ENCODE data around the gene LIG4. TPM values are rescaled to one million over a fixed set of nuclear protein-coding genes. Genes with fewer than 3 reads are reported as not detected.

Gene LIG4
- total and polyA plus RNA-seq, 4 donors, result 4.3 to 9.5 (median 5.2) TPM

DNA sequence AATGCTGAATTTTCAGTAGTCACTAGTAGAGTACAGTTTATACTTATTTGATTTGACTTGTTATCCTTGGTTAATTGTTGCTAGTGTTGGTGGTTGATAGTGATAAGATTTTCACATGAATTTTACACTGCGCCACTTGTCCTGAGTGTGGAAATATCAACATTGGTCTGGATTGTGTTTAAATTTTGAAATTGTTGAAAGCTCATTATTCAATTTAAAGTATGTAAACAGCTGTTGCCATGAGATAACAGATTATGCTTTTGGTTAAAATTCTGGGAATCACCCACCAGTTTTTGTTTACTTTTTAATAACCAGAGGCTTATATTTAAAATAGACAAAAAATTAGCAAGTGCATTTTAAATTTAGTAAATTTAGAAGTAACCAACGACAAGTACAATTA is 41.9 kb upstream of the LIG4 start (continued):
- TF ChIP-seq, protein P1, sequence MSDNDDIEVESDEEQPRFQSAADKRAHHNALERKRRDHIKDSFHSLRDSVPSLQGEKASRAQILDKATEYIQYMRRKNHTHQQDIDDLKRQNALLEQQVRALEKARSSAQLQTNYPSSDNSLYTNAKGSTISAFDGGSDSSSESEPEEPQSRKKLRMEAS (IDR thresholded peaks at IDR 0.05), result no peak
- TF ChIP-seq HNF4A (conservative IDR thresholded peaks at IDR 0.05) (no peak), HNF4G (IDR thresholded peaks at IDR 0.05) (no peak), GABPA (IDR thresholded peaks at IDR 0.05 in 1 of 2, conservative IDR thresholded peaks at IDR 0.05 in 1 of 2) (no peak), YY1 (IDR thresholded peaks at IDR 0.05) (no peak)

DNA sequence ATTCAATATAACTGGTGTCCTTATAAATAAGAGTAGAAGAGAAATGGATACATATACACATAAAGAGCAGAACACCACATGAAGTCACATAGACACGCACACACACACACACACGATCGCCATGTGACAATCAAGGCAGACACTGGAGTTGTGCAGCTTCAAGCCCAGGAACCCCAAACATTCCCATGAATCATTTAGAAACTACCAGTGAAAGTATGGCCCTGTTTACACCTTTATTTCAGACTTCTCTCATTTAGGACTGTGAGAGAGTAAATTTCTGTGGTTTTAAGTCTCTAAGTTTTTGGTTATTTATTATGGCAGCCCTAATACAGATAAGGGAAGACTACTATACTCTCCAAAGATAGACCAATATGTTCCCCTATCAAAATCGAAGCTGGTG is 33.8 kb upstream of the LIG4 start:
- no peaks in the 10 kb centered on the region for H3K4me1 ChIP-seq (ENCODE audit: control insufficient read depth in 4 of 4, insufficient read depth in 4 of 4, low read length in 3 of 4)
- no peak for TF ChIP-seq FOXA2 (IDR thresholded peaks at IDR 0.05)
- TF ChIP-seq HNF4A (conservative IDR thresholded peaks at IDR 0.05), result no peak
- TF ChIP-seq JUND (IDR thresholded peaks at IDR 0.05), result no peak
- TF ChIP-seq, protein P2, sequence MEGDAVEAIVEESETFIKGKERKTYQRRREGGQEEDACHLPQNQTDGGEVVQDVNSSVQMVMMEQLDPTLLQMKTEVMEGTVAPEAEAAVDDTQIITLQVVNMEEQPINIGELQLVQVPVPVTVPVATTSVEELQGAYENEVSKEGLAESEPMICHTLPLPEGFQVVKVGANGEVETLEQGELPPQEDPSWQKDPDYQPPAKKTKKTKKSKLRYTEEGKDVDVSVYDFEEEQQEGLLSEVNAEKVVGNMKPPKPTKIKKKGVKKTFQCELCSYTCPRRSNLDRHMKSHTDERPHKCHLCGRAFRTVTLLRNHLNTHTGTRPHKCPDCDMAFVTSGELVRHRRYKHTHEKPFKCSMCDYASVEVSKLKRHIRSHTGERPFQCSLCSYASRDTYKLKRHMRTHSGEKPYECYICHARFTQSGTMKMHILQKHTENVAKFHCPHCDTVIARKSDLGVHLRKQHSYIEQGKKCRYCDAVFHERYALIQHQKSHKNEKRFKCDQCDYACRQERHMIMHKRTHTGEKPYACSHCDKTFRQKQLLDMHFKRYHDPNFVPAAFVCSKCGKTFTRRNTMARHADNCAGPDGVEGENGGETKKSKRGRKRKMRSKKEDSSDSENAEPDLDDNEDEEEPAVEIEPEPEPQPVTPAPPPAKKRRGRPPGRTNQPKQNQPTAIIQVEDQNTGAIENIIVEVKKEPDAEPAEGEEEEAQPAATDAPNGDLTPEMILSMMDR (IDR thresholded peaks at IDR 0.05; ENCODE audit: low read depth, low read length, missing input control), result no peak
- TF ChIP-seq, protein P3, sequence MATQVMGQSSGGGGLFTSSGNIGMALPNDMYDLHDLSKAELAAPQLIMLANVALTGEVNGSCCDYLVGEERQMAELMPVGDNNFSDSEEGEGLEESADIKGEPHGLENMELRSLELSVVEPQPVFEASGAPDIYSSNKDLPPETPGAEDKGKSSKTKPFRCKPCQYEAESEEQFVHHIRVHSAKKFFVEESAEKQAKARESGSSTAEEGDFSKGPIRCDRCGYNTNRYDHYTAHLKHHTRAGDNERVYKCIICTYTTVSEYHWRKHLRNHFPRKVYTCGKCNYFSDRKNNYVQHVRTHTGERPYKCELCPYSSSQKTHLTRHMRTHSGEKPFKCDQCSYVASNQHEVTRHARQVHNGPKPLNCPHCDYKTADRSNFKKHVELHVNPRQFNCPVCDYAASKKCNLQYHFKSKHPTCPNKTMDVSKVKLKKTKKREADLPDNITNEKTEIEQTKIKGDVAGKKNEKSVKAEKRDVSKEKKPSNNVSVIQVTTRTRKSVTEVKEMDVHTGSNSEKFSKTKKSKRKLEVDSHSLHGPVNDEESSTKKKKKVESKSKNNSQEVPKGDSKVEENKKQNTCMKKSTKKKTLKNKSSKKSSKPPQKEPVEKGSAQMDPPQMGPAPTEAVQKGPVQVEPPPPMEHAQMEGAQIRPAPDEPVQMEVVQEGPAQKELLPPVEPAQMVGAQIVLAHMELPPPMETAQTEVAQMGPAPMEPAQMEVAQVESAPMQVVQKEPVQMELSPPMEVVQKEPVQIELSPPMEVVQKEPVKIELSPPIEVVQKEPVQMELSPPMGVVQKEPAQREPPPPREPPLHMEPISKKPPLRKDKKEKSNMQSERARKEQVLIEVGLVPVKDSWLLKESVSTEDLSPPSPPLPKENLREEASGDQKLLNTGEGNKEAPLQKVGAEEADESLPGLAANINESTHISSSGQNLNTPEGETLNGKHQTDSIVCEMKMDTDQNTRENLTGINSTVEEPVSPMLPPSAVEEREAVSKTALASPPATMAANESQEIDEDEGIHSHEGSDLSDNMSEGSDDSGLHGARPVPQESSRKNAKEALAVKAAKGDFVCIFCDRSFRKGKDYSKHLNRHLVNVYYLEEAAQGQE (IDR thresholded peaks at IDR 0.05), result no peak
- no peak for TF ChIP-seq EGR1 (IDR thresholded peaks at IDR 0.05; ENCODE audit: low read depth in 2 of 2)
- no peak for TF ChIP-seq RXRA (IDR thresholded peaks at IDR 0.05)
- TF ChIP-seq, protein P4, sequence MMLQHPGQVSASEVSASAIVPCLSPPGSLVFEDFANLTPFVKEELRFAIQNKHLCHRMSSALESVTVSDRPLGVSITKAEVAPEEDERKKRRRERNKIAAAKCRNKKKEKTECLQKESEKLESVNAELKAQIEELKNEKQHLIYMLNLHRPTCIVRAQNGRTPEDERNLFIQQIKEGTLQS (IDR thresholded peaks at IDR 0.05), result no peak
- TF ChIP-seq YY1 (IDR thresholded peaks at IDR 0.05), result no peak
- TF ChIP-seq TAF1 (conservative IDR thresholded peaks at IDR 0.05), result no peak
- no peak for TF ChIP-seq HNF4G (IDR thresholded peaks at IDR 0.05)
- no peak for TF ChIP-seq GABPA (IDR thresholded peaks at IDR 0.05 in 1 of 2, conservative IDR thresholded peaks at IDR 0.05 in 1 of 2)
- H3K27ac ChIP-seq (ENCODE audit: low read depth in 1 of 2, low read length in 2 of 2), result no peak overlapping the region
- no peak overlapping the region for H3K9ac ChIP-seq (ENCODE audit: low read depth in 1 of 2, low read length in 2 of 2)
- peaks cover 0 to 3% (median 0%) of the 10 kb centered on the region in 4 donors for H3K9me3 ChIP-seq (ENCODE audit: control insufficient read depth in 4 of 4, low read length in 3 of 4)
- H3K4me3 ChIP-seq (ENCODE audit: low read depth in 1 of 3, low read length in 3 of 3), result no peak overlapping the region
- H3K36me3 ChIP-seq (ENCODE audit: control insufficient read depth in 4 of 4, insufficient read depth in 3 of 4, low read depth in 1 of 4, low read length in 3 of 4), result no peaks in the 10 kb centered on the region
- WGBS, result 72% methylated on average over 4 of the region's 4 CpGs
- H3K27me3 ChIP-seq (ENCODE audit: control insufficient read depth in 4 of 4, insufficient read depth in 4 of 4, low read length in 3 of 4), result no peaks in the 10 kb centered on the region
- no peak for DNase-seq (ENCODE audit: low spot score)

DNA sequence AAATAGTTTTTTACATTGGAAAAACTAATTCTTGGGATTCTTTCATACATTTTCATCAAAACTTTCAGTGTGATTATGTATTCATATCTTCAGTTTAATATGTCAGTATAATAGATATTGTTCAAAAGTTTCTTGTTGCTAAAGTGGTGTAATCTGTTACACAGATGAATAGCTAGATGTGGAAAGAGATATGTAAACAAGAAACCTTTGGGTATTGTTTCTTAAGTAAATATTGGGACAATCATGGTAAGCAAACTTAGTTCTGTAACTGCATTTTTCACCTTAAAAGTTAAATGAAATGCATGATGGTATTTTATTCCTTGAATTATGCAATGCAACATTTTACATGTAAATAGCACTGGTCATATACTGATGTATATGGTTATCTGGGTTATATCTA is 15.0 kb upstream of the LIG4 start:
- Histone ChIP-seq H3K4me3 (ENCODE audit: low read depth in 1 of 3, low read length in 3 of 3) (no peak overlapping the region), H3K9me3 (ENCODE audit: control insufficient read depth in 4 of 4, low read length in 3 of 4) (no peaks in the 10 kb centered on the region), H3K4me1 (ENCODE audit: control insufficient read depth in 4 of 4, insufficient read depth in 4 of 4, low read length in 3 of 4) (peaks cover 0 to 29% (median 8%) of the 10 kb centered on the region in 4 donors), H3K36me3 (ENCODE audit: control insufficient read depth in 4 of 4, insufficient read depth in 3 of 4, low read depth in 1 of 4, low read length in 3 of 4) (peaks cover 0 to 3% (median 0%) of the 10 kb centered on the region in 4 donors), H3K9ac (ENCODE audit: low read depth in 1 of 2, low read length in 2 of 2) (no peak overlapping the region), H3K27ac (ENCODE audit: low read depth in 1 of 2, low read length in 2 of 2) (no peak overlapping the region), H3K27me3 (ENCODE audit: control insufficient read depth in 4 of 4, insufficient read depth in 4 of 4, low read length in 3 of 4) (no peaks in the 10 kb centered on the region)
- TF ChIP-seq FOXA1 (IDR thresholded peaks at IDR 0.05), result peak; percentile 97
- TF ChIP-seq, protein P1 (IDR thresholded peaks at IDR 0.05), result no peak
- TF ChIP-seq JUND (IDR thresholded peaks at IDR 0.05), result peak in 1 of 2 donors; percentile 15
- peak; percentile 99 for TF ChIP-seq FOXA2 (IDR thresholded peaks at IDR 0.05)
- no peak for DNase-seq (ENCODE audit: low spot score)
